PFSK-1 (cell line): ENCODE results near the gene PRPF6.

Experiments
- FOXP2 ChIP-seq: optimal IDR thresholded peaks from 2 replicates; pipeline ENCODE3; 2011; ENCODE audit warnings: borderline replicate concordance, control low read depth, inconsistent platforms; ENCODE audit not compliant: insufficient read depth; ENCODE audit errors: extremely low read length, extremely low read depth
- POLR2AphosphoS5 ChIP-seq: IDR thresholded peaks from 2 replicates; pipeline ENCODE4 v1.6.1; 2012; ENCODE audit warnings: low read depth, mild to moderate bottlenecking, control low read depth, low read length, moderate library complexity
- SIN3A ChIP-seq: IDR thresholded peaks from 2 replicates; pipeline ENCODE4 v1.6.1; 2012; ENCODE audit warnings: mild to moderate bottlenecking, low read length, moderate library complexity, borderline replicate concordance; ENCODE audit not compliant: insufficient read depth
- TAF1 ChIP-seq: IDR thresholded peaks from 2 replicates; pipeline ENCODE4 v1.6.1; 2012; ENCODE audit warnings: low read length, control low read depth, borderline replicate concordance; ENCODE audit not compliant: insufficient read depth
- TF ChIP-seq, protein P1 (sequence below), 2 experiments: IDR thresholded peaks; 2 replicates each; pipeline versions ENCODE4 v1.6.1 to v1.8.0; 2011 to 2012; ENCODE audit warnings: low read depth in 2 of 2, low read length in 2 of 2, control low read depth in 1 of 2, inconsistent platforms in 1 of 2, mild to moderate bottlenecking in 1 of 2, moderate library complexity in 1 of 2; ENCODE audit not compliant: insufficient read depth in 1 of 2

PRPF6 gene

DNA sequence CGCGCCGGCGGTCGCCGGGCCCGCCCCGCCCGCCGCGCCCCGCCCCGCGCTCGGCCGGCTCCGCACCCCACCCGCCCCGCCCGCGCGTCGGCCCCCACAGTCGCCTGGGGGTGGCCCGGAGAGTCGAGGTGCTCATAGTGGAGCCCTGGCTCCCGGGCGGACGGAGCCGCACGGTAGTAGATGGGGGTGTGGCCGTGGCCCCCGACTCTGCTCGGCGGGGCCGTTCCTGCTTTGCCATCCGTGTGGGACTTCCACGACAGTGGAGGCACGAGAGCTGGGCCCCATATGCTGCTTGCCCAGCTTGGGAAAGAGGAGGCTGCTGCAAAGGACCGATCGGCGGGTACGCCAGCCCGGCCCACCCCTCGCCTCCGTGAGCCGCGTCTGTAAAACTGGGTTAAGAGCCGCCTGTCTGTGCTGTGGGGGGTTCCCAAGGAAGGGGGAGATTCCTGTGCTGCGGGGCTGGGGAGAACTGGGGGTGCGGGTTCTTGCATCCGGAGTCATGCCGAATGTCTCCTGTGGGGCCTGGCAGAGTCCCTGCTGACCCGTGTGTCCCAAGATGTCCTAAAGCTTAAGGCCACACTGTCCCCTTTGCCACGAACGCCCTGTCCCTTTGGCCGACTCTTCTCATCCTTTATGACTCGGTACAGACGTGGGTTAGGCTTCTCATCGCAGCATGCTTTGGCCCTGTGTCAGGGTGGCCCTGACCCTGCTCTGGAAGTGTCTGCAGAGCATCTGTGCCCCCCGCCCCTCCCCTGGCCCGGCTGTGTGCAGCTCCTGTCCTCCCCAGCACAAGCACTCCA is 99.3 kb downstream of the PRPF6 start, which contains the start of gene OPRL1:
Gene OPRL1, plus strand, starts transcription at position 70 of the 800 bp plus-strand sequence. CDS start 12,639 bp downstream, outside the sequence.
- TF ChIP-seq TAF1 = no peak
- TF ChIP-seq FOXP2 = no peak
- no peak for TF ChIP-seq POLR2AphosphoS5
- TF ChIP-seq SIN3A = no peak
- TF ChIP-seq, protein P1, sequence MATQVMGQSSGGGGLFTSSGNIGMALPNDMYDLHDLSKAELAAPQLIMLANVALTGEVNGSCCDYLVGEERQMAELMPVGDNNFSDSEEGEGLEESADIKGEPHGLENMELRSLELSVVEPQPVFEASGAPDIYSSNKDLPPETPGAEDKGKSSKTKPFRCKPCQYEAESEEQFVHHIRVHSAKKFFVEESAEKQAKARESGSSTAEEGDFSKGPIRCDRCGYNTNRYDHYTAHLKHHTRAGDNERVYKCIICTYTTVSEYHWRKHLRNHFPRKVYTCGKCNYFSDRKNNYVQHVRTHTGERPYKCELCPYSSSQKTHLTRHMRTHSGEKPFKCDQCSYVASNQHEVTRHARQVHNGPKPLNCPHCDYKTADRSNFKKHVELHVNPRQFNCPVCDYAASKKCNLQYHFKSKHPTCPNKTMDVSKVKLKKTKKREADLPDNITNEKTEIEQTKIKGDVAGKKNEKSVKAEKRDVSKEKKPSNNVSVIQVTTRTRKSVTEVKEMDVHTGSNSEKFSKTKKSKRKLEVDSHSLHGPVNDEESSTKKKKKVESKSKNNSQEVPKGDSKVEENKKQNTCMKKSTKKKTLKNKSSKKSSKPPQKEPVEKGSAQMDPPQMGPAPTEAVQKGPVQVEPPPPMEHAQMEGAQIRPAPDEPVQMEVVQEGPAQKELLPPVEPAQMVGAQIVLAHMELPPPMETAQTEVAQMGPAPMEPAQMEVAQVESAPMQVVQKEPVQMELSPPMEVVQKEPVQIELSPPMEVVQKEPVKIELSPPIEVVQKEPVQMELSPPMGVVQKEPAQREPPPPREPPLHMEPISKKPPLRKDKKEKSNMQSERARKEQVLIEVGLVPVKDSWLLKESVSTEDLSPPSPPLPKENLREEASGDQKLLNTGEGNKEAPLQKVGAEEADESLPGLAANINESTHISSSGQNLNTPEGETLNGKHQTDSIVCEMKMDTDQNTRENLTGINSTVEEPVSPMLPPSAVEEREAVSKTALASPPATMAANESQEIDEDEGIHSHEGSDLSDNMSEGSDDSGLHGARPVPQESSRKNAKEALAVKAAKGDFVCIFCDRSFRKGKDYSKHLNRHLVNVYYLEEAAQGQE (IDR thresholded peaks at IDR 0.05; ENCODE audit: insufficient read depth in 1 of 2, low read depth in 2 of 2, low read length in 2 of 2) = no peak

DNA sequence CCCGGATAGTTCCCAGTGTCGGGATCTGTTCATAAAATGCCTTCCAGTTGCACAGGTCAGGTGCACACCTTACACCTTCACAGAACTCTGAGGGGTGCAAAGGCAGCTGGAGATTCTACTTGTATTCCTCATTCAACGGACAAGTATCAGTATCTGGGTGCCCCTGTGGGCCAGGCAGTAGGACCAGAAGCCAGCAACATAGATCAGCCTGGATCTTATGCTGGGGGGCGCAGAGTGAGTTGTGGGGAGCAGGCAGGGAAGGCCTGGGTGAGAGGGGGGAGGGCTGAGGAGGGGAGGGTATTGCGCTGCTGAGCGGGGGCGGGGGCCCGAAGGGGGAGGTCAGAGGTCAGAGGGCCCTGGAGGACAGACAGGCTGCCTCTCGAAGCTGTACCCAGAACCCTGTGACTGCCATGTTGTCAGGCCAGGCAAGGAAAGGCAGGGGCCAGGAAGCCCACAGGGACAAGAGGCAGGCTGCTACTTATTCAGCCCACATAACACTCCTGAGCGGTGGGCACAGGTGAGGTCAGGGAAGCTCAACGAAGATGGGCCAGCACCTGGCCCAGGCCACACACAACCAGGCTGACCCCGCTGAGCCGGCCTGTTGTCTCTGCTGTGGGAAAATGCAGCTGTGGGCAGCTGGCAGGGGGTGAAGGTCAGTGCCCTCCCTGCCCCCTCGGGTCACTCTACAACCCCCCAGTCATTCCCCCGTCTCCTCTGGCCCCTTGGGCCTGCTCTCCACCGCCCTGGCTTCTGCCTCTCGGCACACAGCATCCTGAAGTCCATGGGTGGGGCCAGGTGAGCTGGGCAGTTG is 100.1 kb downstream of the PRPF6 start:
- TF ChIP-seq FOXP2 = no peak
- TF ChIP-seq, protein P1 (IDR thresholded peaks at IDR 0.05; ENCODE audit: insufficient read depth in 1 of 2, low read depth in 2 of 2, low read length in 2 of 2) = no peak
- no peak for TF ChIP-seq POLR2AphosphoS5
- TF ChIP-seq SIN3A = no peak
- no peak for TF ChIP-seq TAF1

DNA sequence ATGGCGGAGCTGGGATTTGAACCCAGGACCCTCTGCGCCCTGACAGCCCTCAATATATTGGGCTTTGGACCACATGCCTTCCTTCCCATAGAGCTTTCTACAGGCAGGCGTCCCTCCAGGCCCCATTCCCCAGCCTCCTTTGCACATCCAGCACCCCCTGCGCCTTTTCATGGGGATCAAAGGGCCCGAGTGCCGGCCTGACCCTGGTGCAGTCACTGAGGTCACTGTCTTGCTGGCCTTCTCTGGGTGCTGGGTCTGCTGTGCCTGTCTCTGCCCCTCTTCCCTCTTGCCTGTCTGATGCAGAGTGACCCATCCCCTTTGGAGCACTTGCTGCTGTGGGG is 100.7 kb downstream of the PRPF6 start:
- TF ChIP-seq, protein P1 (IDR thresholded peaks at IDR 0.05; ENCODE audit: insufficient read depth in 1 of 2, low read depth in 2 of 2, low read length in 2 of 2) = no peak
- no peak for TF ChIP-seq SIN3A
- no peak for TF ChIP-seq FOXP2
- TF ChIP-seq POLR2AphosphoS5 = no peak
- no peak for TF ChIP-seq TAF1

DNA sequence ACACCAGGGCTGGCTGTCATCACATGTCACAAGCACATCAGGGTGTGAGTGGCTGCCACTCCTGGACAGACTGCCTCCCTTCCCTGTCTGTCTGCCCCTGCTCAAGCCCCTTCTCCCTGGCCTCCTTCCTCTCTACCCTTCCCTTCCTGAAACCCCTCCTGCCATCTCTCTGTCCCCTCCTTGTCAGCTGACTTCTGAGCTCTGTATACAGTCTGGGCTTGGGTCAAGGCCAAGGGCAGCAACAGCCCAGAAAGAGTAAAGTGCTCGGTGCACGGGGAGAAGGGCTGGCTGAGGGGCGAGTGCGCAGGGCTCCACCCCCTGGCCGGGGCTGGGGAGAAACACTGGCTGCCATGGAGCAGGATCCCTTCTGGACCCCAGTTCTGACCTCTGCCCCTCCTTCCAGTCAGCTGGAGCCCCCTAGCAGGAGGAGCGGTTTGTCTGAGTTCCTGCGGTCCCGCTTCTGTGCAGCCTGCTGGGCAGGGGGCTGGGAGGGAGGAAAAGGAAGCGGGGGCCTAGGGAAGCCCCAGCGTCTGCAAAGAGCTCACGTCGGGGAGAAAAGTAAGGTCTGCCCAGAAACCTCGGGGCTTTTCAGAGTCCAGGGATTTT is 101.3 kb downstream of the PRPF6 start:
- TF ChIP-seq POLR2AphosphoS5 (no peak), TAF1 (no peak), SIN3A (no peak), FOXP2 (no peak)
- TF ChIP-seq, protein P1 (IDR thresholded peaks at IDR 0.05; ENCODE audit: insufficient read depth in 1 of 2, low read depth in 2 of 2, low read length in 2 of 2) = no peak
